ENCODE results near the gene CAMK1D.

- no peak for TF ChIP-seq CTCF (IDR thresholded peaks at IDR 0.05)
- TF ChIP-seq POLR2A (IDR thresholded peaks at IDR 0.05) = no peak
These were observed 486.4 kb downstream of the CAMK1D start for GRCh38 chr10:12835709-12836108.
